Hematopoietic multipotent progenitor cell treated with erythropoietin and hydrocortisone succinate and interleukin-3 and kit ligand, for 6 days (in vitro differentiated cells): ENCODE results near the gene LHX2.

Experiments
- DNase-seq: peaks from one replicate; pipeline ENCODE4 v3.0.0-alpha.2; 2015

The LHX2 gene

GRCh38 chr9:124068251-124068650 lies 56.7 kb downstream of the LHX2 start:
- no peak for DNase-seq

GRCh38 chr9:124074746-124075145 lies 63.2 kb downstream of the LHX2 start:
- no peak for DNase-seq

- DNase-seq, result no peak
Measured at GRCh38 chr9:124075761-124076160, 64.2 kb downstream of the LHX2 start.

GRCh38 chr9:124077915-124078572 lies 66.5 kb downstream of the LHX2 start:
- no peak for DNase-seq

- DNase-seq, result no peak
Measured at GRCh38 chr9:124078641-124079040, 67.1 kb downstream of the LHX2 start.

GRCh38 chr9:124079176-124079925 lies 67.8 kb downstream of the LHX2 start:
- no peak for DNase-seq

GRCh38 chr9:124082622-124083021 lies 71.1 kb downstream of the LHX2 start:
- no peak for DNase-seq
